ENCODE results near the gene USP13. TPM values are rescaled to one million over a fixed set of nuclear protein-coding genes. Genes with fewer than 3 reads are reported as not detected.

Gene USP13
- total and polyA plus RNA-seq, 10 of the 15 experiments (the other 5 are each of a cell fraction or from before 2014, with no cell fraction given), result 3.2 to 20.8 (median 9.0) TPM

GRCh38 chr3:179745716-179746115 lies 92.9 kb downstream of the USP13 start (continued):
- no peak for TF ChIP-seq REST (IDR thresholded peaks at IDR 0.05; ENCODE audit: low read depth, low read length)
- TF ChIP-seq CHD1 (IDR thresholded peaks at IDR 0.05; ENCODE audit: low read depth, low read length), result no peak
- TF ChIP-seq IRF3 (IDR thresholded peaks at IDR 0.05), result no peak
- TF ChIP-seq STAT3 (IDR thresholded peaks at IDR 0.05; ENCODE audit: low read depth, low read length), result no peak
- no peak for TF ChIP-seq MTA2 (IDR thresholded peaks at IDR 0.05; ENCODE audit: low read depth)
- no peak for TF ChIP-seq RUNX3 (IDR thresholded peaks at IDR 0.05; ENCODE audit: low read length)
- TF ChIP-seq POLR2AphosphoS5 (IDR thresholded peaks at IDR 0.05; ENCODE audit: low read length), result no peak
- no peak for TF ChIP-seq MAX (IDR thresholded peaks at IDR 0.05; ENCODE audit: low read depth, low read length)
- TF ChIP-seq RAD21 (IDR thresholded peaks at IDR 0.05; ENCODE audit: insufficient read depth, low read depth, low read length), result no peak
- no peak for TF ChIP-seq NFYA (IDR thresholded peaks at IDR 0.05; ENCODE audit: borderline replicate concordance, low read depth, low read length)
- TF ChIP-seq TCF12 (IDR thresholded peaks at IDR 0.05; ENCODE audit: low read depth, low read length), result no peak
- TF ChIP-seq YY1 (IDR thresholded peaks at IDR 0.05; ENCODE audit: low read depth, low read length), result no peak
- TF ChIP-seq ATF3 (IDR thresholded peaks at IDR 0.05; ENCODE audit: borderline replicate concordance, extremely low read depth, low read depth, low read length), result no peak
- no peak for TF ChIP-seq USF2 (IDR thresholded peaks at IDR 0.05; ENCODE audit: borderline replicate concordance, low read depth, low read length)
- no peak for TF ChIP-seq GATAD2B (conservative IDR thresholded peaks at IDR 0.05; ENCODE audit: low read depth)
